SW 1271 (cell line): ENCODE measurements around the gene ADAMTS2.

Experiments
- DNase-seq, 2 experiments: peaks; one replicate each; lab custom pipeline; 2025; lab: John Stamatoyannopoulos, UW

The ADAMTS2 gene

GRCh38 chr5:179311091-179311470 lies 34.2 kb downstream of the ADAMTS2 start:
- no peak for DNase-seq

GRCh38 chr5:179310439-179311090 lies 34.7 kb downstream of the ADAMTS2 start:
- DNase-seq = no peak

GRCh38 chr5:179309751-179310320 lies 35.4 kb downstream of the ADAMTS2 start:
- no peak for DNase-seq

- no peak for DNase-seq
Measured at GRCh38 chr5:179309383-179309670, 35.9 kb downstream of the ADAMTS2 start.

GRCh38 chr5:179308563-179309382 lies 36.5 kb downstream of the ADAMTS2 start:
- no peak for DNase-seq

- no peak for DNase-seq
Measured at GRCh38 chr5:179307931-179308471, 37.3 kb downstream of the ADAMTS2 start.

GRCh38 chr5:179307013-179307800 lies 38.1 kb downstream of the ADAMTS2 start:
- no peak for DNase-seq

- DNase-seq = no peak
Measured at GRCh38 chr5:179306191-179307012, 38.9 kb downstream of the ADAMTS2 start.

- DNase-seq = no peak
Measured at GRCh38 chr5:179304871-179305270, 40.4 kb downstream of the ADAMTS2 start.

- DNase-seq = no peak
Measured at GRCh38 chr5:179304466-179304865, 40.8 kb downstream of the ADAMTS2 start.

- no peak for DNase-seq
Measured at GRCh38 chr5:179303451-179304200, 41.6 kb downstream of the ADAMTS2 start.

- no peak for DNase-seq
Measured at GRCh38 chr5:179302499-179303185, 42.6 kb downstream of the ADAMTS2 start.

GRCh38 chr5:179301796-179302195 lies 43.5 kb downstream of the ADAMTS2 start:
- DNase-seq = no peak

GRCh38 chr5:179301376-179301775 lies 43.9 kb downstream of the ADAMTS2 start:
- DNase-seq = no peak

GRCh38 chr5:179300581-179301180 lies 44.6 kb downstream of the ADAMTS2 start:
- no peak for DNase-seq

GRCh38 chr5:179298181-179298993 lies 46.9 kb downstream of the ADAMTS2 start:
- no peak for DNase-seq

- no peak for DNase-seq
Measured at GRCh38 chr5:179297486-179298180, 47.6 kb downstream of the ADAMTS2 start.

- no peak for DNase-seq
Measured at GRCh38 chr5:179297026-179297425, 48.2 kb downstream of the ADAMTS2 start.
